HG02943 (cell line): ENCODE measurements around the gene FBXW8.

ENCODE experiments used
- ATAC-seq: cut with Tn5 transposase; IDR thresholded peaks from one replicate; pipeline ENCODE4 v1.9.1; 2021; ENCODE audit warnings: mild to moderate bottlenecking, low read depth, moderate library complexity; ENCODE audit not compliant: unreplicated experiment

Gene FBXW8

GRCh38 chr12:116982791-116983411 lies 72.2 kb downstream of the FBXW8 start:
- no peak for ATAC-seq

- no peak for ATAC-seq
Observed at GRCh38 chr12:116984098-116984497, 73.3 kb downstream of the FBXW8 start.

GRCh38 chr12:116990329-116990728 lies 79.6 kb downstream of the FBXW8 start:
- no peak for ATAC-seq

GRCh38 chr12:116990971-116991966 lies 80.5 kb downstream of the FBXW8 start:
- no peak for ATAC-seq

GRCh38 chr12:116996093-116996492 lies 85.3 kb downstream of the FBXW8 start:
- no peak for ATAC-seq

GRCh38 chr12:116996621-116997020 lies 85.9 kb downstream of the FBXW8 start:
- no peak for ATAC-seq

- ATAC-seq = no peak
Observed at GRCh38 chr12:116999066-116999465, 88.3 kb downstream of the FBXW8 start.

- ATAC-seq = no peak
Observed at GRCh38 chr12:117000316-117000715, 89.6 kb downstream of the FBXW8 start.

- ATAC-seq = no peak
Observed at GRCh38 chr12:117002051-117002817, 91.5 kb downstream of the FBXW8 start.

- no peak for ATAC-seq
Observed at GRCh38 chr12:117003883-117004404, 93.2 kb downstream of the FBXW8 start.

GRCh38 chr12:117005417-117006046 lies 94.8 kb downstream of the FBXW8 start:
- no peak for ATAC-seq

GRCh38 chr12:117006333-117006732 lies 95.6 kb downstream of the FBXW8 start:
- no peak for ATAC-seq

GRCh38 chr12:117007577-117007976 lies 96.8 kb downstream of the FBXW8 start:
- ATAC-seq = no peak

- ATAC-seq = no peak
Observed at GRCh38 chr12:117009759-117010158, 99.0 kb downstream of the FBXW8 start.

GRCh38 chr12:117010693-117011451 lies 100.1 kb downstream of the FBXW8 start:
- no peak for ATAC-seq

GRCh38 chr12:117011988-117012805 lies 101.4 kb downstream of the FBXW8 start:
- no peak for ATAC-seq

GRCh38 chr12:117013726-117014125 lies 103.0 kb downstream of the FBXW8 start:
- no peak for ATAC-seq

- no peak for ATAC-seq
Observed at GRCh38 chr12:117014342-117014887, 103.7 kb downstream of the FBXW8 start.
